ENCODE data around the gene EIF1AY. TPM values are rescaled to one million over a fixed set of nuclear protein-coding genes. Genes with fewer than 3 reads are reported as not detected.

The EIF1AY gene
- 30.2 TPM for total RNA-seq
- long read RNA-seq, transcript EIF1AY-201 (7 exons, 1,390 nt), result major isoform, 6 of 11 reads
- long read RNA-seq, partial matches to known transcripts, result 1 of 11 reads
- long read RNA-seq, other reads (novel, unspliced or antisense), result 3 of 11 reads

- intact Hi-C loops (cut with DNase I), result no loop called here
- DNase-seq (peak; percentile 92), ATAC-seq (peak; percentile 100)
- Histone ChIP-seq H3K27ac (peak within 1 kb of the TSS; percentile 95), H3K36me3 (no peaks in the 10 kb centered on the region), H3K9me3 (no peaks in the 10 kb centered on the region), H3K4me1 (no peaks in the 10 kb centered on the region), H3K4me3 (peak within 1 kb of the TSS; percentile 67), H3K27me3 (no peaks in the 10 kb centered on the region)
- TF ChIP-seq, protein P1, sequence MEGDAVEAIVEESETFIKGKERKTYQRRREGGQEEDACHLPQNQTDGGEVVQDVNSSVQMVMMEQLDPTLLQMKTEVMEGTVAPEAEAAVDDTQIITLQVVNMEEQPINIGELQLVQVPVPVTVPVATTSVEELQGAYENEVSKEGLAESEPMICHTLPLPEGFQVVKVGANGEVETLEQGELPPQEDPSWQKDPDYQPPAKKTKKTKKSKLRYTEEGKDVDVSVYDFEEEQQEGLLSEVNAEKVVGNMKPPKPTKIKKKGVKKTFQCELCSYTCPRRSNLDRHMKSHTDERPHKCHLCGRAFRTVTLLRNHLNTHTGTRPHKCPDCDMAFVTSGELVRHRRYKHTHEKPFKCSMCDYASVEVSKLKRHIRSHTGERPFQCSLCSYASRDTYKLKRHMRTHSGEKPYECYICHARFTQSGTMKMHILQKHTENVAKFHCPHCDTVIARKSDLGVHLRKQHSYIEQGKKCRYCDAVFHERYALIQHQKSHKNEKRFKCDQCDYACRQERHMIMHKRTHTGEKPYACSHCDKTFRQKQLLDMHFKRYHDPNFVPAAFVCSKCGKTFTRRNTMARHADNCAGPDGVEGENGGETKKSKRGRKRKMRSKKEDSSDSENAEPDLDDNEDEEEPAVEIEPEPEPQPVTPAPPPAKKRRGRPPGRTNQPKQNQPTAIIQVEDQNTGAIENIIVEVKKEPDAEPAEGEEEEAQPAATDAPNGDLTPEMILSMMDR (IDR thresholded peaks at IDR 0.05), result no peak
These were observed at the start of gene EIF1AY for GRCh38 chrY:20575531-20576121. Gene EIF1AY (plus strand): TSS chrY:20575776. CDS start chrY:20575872, 96 bp downstream.

- Histone ChIP-seq H3K36me3 (no peaks in the 10 kb centered on the region), H3K9me3 (no peaks in the 10 kb centered on the region), H3K27ac (no peak overlapping the region), H3K4me1 (no peaks in the 10 kb centered on the region), H3K27me3 (no peaks in the 10 kb centered on the region), H3K4me3 (no peak overlapping the region)
- no peak for ATAC-seq
- intact Hi-C loops (cut with DNase I), result no loop called here
- TF ChIP-seq, protein P1 (IDR thresholded peaks at IDR 0.05), result no peak
- DNase-seq, result no peak
These were observed 47.1 kb upstream of the EIF1AY start for GRCh38 chrY:20528435-20528834.

DNA sequence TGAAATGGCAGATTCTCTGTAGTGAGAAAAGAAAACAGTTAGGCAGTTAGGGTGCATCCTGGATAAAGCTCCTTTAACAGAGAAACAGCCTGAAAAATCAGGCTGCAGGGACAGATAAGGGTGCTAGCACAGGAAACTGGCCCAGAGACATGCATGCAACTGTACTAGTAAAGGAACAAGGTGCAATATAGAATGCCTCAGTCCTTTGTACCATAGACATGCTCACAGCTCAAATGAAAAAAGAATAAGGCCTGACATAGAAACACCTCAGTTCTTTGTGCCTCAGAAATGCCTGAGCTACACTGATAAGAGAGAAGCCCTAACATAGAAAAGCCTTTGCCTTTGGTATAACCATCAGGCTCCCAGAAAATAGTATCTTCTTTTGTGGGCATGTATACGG is 37.4 kb upstream of the EIF1AY start:
- H3K27me3 ChIP-seq, result no peaks in the 10 kb centered on the region
- no peak for DNase-seq
- no peak for ATAC-seq
- H3K27ac ChIP-seq, result no peak overlapping the region
- TF ChIP-seq, protein P1 (IDR thresholded peaks at IDR 0.05), result no peak
- H3K9me3 ChIP-seq, result no peaks in the 10 kb centered on the region
- no peak overlapping the region for H3K4me3 ChIP-seq
- intact Hi-C loops (cut with DNase I), result no loop called here
- no peaks in the 10 kb centered on the region for H3K36me3 ChIP-seq
- H3K4me1 ChIP-seq, result no peaks in the 10 kb centered on the region

DNA sequence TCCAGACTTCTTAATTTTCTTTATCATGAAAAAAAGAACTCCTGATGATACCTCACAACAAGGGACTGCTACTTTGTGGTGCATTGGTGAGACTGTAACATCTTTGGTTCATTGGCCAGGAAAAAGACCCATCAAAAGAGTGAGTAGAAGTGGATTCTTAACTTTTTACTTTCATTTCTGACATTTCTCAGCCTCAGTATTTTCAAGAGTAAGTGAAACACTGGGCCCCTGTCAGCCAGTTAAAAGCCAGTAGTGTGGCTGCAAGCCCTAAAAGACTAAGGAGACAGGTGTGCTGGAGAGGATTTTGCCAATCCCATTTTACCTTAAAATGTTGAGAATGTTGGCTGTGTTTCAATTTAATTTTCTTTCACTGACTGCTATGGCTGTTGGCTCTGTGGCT is 36.6 kb upstream of the EIF1AY start:
- TF ChIP-seq, protein P1 (IDR thresholded peaks at IDR 0.05), result no peak
- no peak overlapping the region for H3K4me3 ChIP-seq
- intact Hi-C loops (cut with DNase I), result no loop called here
- H3K27me3 ChIP-seq, result no peaks in the 10 kb centered on the region
- DNase-seq, result no peak
- no peak for ATAC-seq
- H3K36me3 ChIP-seq, result no peaks in the 10 kb centered on the region
- H3K27ac ChIP-seq, result no peak overlapping the region
- H3K4me1 ChIP-seq, result no peaks in the 10 kb centered on the region
- no peaks in the 10 kb centered on the region for H3K9me3 ChIP-seq

DNA sequence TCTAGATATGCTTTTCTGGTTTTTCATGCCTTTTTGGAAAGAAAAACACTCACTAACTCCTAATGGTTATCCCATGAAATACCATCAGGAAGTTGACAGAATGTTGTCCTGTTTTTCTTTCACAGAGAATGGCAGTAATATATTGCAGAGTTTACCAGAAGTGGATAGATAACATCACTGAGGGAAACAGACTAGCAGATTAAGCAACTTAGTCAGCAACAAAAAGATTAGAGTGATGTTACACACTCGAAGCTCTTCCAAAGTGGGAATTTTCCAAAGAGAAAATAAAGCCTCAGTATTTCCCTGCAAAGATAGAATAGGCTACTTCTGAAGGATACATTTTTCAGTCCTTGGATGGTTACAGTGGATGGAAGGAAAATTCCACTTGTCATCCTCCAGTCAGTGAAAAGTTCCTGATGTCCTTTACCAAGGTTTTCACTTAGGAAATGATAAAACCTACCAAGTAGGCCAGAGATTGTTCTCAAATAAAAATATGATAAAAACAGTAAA is 31.1 kb upstream of the EIF1AY start:
- DNase-seq (no peak), ATAC-seq (no peak)
- Histone ChIP-seq H3K27me3 (no peaks in the 10 kb centered on the region), H3K36me3 (no peaks in the 10 kb centered on the region), H3K4me3 (no peak overlapping the region), H3K27ac (no peak overlapping the region), H3K9me3 (no peaks in the 10 kb centered on the region), H3K4me1 (no peaks in the 10 kb centered on the region)
- TF ChIP-seq, protein P1 (IDR thresholded peaks at IDR 0.05), result no peak
- intact Hi-C loops (cut with DNase I), result no loop called here

All from upper lobe of right lung (tissue), 1 donor.